GM18517 (cell line): ENCODE measurements around the gene PTAR1.
"Not testable (repeated sequence)": the region's sequence is repeated elsewhere in the genome, so short reads cannot be mapped to it uniquely, and the experiment has no call there.

Source experiments
- ATAC-seq: cut with Tn5 transposase; IDR thresholded peaks from one replicate; pipeline ENCODE4 v1.9.1; 2021; ENCODE audit warnings: mild to moderate bottlenecking, moderate library complexity; ENCODE audit not compliant: unreplicated experiment

Gene PTAR1, protein sequence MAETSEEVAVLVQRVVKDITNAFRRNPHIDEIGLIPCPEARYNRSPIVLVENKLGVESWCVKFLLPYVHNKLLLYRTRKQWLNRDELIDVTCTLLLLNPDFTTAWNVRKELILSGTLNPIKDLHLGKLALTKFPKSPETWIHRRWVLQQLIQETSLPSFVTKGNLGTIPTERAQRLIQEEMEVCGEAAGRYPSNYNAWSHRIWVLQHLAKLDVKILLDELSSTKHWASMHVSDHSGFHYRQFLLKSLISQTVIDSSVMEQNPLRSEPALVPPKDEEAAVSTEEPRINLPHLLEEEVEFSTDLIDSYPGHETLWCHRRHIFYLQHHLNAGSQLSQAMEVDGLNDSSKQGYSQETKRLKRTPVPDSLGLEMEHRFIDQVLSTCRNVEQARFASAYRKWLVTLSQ

DNA sequence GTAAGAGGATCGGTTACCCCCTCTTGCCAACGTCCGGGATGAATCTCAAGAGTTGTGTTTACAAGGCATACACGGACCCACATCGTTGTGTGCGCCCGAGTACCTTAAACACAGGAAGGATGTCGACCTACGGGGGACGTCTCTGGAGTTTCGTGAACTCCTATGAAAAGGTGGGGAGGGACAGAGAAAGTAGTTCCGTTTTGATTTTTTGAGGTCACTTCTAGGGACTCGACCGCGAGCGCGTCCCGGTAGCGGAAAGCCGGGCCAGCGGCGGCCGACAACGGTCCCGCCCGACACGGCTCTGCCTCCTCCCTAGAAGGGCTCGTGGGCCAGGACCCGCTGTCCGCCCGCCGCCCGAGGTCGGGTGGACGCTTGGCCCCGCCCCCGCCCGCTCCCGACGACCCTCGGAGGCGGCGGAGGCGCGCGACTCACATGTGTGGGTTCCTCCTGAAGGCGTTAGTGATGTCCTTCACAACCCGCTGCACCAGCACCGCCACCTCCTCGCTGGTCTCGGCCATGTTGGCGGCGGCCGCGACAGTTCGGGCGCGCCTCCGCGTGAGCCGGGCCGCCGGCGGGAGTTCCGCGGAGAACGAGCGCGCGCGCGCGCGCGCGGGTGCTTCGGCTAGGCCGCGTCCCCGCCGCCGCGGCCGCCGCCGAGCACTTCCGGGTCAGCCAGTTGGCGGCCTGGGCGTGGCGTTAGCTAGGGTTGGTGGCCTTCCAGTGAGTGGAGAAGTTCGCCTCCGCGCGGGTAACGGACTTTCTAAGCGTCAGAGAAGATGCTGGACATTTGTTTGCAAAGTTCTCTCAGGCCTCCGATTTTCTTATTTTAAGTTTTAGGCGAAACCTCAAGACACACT is at the start of gene PTAR1:
Gene PTAR1, minus strand, starts transcription at position 591 of the 857 bp plus-strand sequence. Its CDS starts 73 bp downstream, at position 518.
- peak; percentile 80 for ATAC-seq

DNA sequence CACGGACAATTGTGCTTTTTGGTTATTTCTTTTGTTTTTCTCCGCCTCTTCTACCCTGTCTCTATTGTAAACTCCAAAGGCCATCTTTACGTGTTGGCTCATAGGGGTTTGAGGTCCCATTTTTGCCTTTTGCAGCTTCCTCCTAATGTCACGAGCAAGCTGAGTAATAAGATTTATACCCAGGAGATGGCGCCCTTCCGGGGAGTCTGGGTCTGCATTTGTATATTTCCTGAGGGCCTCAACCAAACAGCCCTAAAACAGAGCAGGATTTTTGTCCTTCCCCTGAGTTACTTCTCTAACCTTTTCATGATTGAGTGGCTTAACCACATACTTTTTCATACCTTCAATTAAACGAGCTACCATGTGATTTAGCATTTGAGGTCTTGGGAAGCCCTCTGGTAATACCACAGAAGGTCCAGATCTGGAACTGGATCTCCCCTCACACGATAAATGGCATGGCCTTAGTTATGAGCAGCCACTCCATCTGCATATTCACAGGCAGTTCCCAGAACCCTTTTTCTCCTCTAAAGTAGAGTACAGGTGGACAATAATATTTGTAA is 49.6 kb upstream of the PTAR1 start:
- ATAC-seq, result no peak

DNA sequence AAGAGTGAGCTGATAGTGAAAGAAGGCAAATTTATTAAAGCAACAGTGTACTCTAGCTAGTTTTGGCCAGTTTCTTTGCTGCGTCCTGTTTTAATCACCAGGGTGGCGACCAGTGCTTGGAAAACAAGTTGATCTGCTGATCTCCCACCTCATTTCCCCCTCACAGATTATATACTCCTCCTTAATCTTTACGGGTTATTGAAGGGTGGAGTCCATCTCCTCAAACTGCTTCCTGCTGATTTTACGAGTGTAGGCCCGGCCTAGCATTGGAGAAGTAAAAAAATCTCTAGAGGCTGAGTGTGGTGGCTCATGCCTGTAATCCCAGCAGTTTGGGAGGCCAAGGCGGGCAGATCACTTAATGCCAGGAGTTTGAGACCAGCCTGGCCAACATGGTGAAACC is 46.8 kb upstream of the PTAR1 start:
- no peak for ATAC-seq

DNA sequence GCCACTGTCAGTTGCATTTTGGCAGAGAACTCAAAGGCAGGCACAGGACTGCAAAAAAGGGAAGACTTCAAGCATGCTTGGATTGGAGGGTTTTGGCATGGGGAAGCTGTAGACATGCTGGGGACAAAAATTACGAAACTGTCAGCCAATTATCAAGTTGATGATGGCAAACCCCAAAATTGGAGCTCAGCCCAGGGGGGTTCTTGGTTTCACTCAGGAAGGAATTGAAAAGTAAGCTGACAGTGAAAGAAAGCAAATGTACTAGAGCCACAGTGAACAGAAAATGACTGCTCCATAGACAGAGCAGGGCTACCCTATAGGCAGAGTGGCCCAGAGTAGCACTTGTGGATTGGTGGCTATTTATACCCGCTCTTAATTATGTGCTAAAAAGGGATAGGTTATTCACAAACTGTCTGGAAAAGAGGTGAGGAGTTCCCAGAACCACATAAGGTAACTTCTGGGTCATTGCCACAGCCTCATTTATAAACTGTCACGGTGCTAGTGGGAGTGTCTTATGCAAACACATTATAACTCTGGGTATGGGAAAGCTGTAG is 46.2 kb upstream of the PTAR1 start:
- no peak for ATAC-seq

DNA sequence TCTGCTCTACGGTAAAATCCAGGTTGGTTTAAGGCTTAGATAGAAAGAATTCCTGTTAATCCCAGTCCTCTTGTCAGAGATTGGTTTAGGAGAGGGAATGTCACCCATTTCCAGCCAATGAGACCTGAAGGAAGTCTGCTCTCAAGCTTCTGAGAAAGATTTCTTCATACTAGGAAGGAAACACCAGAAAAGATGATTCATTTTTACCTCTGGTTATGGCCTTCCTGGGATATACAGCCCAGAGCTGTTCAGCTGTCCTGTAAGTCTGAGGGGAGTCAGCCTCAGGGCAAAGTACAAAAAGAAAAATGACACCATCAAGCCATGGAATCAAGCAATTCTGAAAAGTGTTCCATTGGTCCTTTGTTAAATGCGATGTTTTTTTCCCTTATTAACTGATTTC is 42.2 kb upstream of the PTAR1 start:
- no peak for ATAC-seq

DNA sequence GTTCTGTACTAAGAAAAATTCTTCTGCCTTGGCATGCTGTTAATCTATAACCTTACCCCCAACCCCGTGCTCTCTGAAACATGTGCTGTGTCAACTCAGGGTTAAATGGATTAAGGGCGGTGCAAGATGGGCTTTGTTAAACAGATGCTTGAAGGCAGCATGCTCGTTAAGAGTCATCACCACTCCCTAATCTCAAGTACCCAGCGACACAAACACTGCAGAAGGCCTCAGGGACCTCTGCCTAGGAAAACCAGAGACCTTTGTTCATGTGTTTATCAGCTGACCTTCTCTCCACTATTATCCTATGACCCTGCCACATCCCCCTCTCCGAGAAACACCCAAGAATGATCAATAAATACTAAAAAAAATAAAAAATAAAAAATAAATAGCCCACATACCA is 40.2 kb upstream of the PTAR1 start:
- ATAC-seq, result not testable (repeated sequence)

DNA sequence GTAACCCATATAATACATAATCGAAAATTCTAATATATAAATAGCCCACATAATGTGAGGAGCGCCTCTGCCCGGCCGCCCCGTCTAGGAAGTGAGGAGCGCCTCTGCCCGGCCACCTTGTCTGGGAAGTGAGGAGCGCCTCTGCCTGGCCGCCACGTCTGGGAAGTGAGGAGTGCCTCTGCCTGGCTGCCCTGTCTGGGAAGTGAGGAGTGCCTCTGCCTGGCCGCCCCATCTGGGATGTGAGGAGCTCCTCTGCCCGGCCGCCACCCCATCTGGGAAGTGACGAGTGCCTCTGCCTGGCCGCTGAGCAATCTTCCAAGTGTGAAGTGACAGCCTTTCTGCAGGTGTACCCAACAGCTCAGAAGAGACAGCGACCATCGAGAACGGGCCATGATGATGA is 39.7 kb upstream of the PTAR1 start:
- not testable (repeated sequence) for ATAC-seq

DNA sequence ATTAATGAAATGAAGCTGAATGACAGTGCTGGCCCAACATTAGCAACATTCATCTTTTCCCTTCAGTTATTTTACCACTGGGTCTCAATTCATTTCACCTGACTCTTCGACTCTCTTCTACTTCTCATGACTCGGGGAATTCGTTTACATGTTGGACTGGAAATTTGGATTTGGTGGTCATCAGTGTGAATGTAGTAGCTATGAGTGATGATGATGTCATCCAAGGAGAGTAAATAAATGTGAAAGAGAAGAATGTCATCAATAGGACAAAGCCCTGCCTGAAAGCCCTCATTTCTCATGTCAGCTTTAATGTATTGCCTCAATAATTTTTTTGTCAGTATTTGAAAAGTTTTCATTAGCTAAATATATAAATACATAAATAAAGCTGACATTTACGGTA is 38.9 kb upstream of the PTAR1 start:
- ATAC-seq, result no peak

DNA sequence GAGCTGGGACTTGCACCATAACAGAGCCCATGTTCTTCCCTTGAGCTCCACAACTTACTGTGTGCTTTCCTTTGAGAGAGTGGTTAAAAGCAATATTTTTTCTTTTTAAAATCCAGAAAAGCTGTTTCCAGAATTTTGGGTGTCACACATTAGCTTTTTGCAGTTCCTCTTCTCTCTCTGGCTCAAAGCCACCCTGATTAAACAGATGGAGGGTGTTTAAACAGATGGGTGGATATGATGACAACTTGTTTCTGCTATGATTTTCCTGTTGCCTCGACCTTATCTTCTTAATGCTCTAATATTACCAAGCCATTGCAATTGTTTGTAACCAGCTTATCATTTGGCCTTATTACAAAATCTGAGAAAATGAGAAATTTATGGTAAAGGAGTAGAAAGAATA is 37.9 kb upstream of the PTAR1 start:
- ATAC-seq, result no peak

DNA sequence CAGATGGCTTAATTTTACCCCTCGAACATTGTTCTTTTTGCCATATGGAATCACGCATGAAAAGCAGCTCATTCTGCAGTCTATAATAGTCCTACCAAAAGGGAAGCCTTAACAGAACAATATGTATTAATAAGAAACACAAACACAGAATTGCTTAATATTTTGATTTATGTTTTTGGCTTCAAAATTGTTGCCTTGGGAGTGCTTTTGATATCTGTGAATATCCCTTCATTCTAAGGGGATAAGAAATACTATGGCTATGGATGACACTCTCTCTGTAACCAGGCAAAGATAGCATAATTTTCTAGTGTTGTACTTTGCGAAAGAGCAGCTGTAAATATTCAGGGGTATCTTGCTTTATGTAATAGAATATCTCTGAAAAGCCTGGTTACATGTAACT is 34.5 kb upstream of the PTAR1 start:
- ATAC-seq, result no peak

DNA sequence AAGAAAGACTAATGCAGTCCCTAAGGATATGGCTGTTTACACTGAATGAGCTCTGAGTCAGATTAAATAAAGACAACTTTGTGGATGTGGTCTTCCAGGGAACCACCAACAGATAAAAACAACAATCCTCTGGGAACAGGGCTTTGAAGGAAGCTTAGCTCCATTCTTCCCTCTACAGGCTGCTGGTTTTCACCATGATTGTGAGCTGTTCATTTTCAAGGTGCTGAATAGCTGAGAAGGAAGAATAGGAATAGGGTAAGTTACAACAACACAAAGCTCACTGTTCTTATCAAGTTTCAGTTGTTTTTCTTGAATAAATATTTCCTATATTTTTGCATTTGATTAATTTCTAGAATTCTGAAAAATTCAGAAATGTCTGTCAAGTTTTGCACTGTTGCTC is 25.9 kb upstream of the PTAR1 start:
- ATAC-seq, result no peak

DNA sequence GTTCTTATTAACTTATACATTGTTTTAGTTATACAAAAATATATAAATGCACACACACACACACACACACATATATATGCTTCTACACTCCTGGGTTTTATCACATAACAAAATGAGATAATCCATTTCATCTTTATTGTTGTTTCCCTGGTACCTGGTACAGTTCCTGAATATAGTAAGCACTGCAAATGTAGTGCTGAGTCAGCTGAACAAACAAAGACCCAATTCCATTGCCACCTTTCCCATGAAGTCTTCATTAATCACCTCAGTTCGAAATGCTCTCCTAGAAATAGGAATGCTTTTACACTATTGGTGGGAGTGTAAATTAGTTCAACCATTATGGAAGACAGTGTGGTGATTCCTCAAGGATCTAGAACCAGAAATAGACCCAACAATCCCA is 13.4 kb upstream of the PTAR1 start:
- ATAC-seq, result no peak

DNA sequence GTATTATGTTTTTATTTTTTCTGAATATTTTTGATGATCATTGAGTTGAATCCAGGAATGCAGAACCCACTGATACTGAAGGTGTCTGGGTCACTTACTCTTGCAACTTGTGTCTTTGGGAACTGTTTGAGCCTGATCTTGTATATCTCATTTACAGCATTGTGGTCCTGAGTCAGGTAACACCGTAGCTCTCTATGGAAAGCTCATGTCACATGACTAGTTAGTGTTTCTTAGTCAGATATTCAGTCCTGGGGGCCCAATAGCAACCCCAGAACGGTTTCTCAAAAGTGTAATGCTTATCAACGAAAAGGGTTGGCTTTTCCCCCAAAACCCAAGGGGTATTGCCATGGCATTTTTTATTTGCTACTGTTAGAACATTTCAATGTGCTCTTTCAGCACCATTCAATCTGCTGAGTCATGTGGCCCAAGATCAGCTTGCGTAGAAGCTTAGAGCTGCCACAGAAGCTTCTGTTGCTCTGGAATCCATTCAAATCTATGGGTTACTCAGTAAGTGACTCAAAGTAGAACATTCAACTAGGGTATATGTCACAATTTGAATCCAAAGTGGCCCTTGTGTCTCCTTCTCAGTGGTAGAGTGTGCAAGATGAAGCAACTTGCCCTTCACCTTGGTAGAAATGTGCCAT is 12.1 kb upstream of the PTAR1 start:
- no peak for ATAC-seq

DNA sequence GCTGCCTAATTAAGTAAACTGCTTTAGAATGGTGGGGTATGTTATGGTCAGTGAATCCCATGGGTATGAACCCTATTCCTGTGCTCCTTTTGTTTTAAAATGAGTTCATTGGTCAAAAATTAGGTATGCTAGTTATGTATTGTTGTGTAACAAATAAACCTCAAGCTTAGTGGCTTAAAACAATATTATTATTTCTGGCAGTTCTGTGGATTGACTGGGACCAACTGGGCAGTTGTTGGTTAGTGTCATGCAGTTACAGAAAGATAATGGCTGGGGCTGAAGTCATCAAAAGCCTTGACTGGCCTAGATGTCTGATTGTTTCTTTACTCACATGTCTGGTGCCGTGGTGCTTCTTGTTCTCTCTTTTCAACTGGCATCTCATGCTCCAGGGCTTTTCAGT is 8.9 kb upstream of the PTAR1 start:
- no peak for ATAC-seq

DNA sequence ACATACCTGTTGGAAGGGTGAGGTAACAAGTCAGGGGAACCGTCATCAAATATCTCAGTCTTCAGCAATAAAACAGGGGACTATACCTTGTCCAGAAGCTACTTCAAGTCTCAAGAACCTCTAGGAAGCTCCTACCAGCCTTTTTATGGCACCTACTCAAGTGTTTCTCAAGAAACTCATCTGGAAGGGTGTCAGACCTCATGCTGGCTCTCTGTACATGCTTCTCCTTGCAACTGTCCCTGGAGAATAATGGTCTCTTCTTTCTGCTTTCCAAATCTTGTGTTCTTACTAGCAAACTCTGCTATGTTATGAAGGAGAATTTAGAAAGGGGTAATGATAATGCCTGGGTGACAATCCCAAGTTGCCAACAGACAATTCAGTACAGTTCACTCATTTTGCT is 8.3 kb upstream of the PTAR1 start:
- no peak for ATAC-seq

DNA sequence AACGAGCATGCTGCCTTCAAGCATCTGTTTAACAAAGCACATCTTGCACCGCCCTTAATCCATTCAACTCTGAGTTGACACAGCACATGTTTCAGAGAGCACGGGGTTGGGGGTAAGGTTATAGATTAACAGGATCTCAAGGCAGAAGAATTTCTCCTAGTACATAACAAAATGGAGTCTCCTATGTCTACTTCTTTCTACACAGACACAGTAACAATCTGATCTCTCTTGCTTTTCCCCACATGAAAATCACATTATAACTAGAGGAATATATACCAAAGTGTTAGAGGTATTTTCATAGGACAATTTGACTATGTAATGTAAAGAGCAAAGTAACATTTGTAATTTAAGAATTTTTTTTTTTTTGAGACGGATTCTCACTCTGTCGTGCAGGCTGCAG is 4.1 kb upstream of the PTAR1 start:
- ATAC-seq, result not testable (repeated sequence)

DNA sequence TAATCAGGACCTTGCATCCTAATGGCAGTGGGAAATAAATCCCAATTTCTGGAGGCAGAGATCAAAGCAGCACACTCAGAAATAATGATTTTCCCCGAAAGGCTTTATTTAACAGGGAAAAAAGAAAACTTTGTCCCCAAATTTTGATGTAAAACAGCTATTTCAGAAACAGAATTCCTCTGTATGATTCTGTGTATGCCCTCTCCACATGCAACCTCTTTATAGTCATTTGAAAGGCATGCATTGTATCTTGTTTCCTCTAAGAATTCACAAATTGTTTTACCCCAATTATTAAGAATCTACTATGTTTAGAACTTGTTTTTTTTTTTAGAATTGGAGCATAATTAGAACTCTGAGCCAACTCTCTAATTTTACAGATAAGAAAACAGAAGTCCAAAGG is 2.7 kb upstream of the PTAR1 start:
- no peak for ATAC-seq

DNA sequence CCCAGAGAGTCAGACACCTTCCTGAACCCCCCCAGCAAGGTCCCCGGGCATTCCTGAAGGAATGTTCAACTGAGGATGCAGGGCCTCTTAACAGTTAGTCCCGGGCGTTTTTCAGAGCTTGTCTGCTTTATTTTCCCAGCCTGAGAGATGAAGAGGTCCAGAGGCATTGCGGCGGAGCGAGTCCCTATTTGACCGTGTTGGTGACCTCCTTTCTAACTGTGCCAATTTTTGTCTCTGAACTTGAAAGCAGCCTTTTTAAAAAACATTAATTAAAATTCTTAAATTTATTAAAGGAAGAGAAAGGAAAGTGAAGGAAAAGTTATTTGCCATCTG is 433 bp upstream of the PTAR1 start:
- ATAC-seq, result no peak

DNA sequence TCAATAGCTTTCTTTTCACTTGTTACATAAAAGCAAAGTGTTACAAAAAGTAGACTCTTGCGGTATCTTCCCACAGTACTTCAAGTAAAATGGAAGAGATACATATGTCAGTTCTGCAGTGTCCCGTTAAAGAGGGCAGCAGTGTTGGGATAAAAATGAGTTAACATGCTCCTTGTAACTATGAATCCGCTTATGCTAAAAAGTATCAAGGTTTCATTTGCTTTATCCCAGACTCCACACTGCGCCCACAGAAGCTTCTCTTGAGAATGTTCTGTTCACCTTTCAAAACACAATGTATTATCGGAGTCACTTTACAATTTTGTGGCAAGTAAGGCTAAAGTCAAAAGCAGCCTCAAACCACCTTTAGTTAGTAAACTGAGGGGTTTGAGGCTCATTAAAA is 790 bp downstream of the PTAR1 start:
- ATAC-seq, result peak; percentile 14

DNA sequence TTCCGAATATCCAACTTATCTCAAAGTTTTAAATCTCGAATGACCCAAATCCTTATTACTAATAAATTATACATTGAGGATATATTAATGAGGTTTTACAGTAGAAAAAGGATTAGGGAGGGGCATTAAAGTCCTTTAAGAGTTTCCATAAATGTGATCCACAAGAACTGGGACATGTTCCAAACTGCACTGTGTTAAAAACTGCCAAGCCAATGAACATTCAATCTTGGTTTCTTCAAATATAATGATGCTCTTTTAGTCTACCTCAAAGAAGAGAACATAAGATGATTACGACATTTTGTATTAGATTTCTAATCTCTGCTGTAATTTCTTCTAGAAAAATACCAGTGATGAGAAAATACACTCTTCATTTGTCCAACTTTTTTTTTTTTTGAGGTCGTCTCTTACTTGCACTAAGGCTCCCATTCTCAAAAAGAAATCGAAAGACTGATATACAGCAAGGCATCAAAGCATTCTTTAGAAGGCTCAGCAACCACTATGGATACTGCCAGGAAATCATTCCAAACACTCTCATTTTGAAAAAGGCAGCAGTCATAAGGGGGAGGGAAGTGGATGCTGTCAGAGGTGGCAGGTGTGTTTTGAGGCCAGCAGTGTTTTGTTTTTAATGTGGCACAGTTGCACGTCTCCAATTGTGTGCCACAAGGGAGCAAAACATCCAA is 1.7 kb downstream of the PTAR1 start:
- no peak for ATAC-seq

DNA sequence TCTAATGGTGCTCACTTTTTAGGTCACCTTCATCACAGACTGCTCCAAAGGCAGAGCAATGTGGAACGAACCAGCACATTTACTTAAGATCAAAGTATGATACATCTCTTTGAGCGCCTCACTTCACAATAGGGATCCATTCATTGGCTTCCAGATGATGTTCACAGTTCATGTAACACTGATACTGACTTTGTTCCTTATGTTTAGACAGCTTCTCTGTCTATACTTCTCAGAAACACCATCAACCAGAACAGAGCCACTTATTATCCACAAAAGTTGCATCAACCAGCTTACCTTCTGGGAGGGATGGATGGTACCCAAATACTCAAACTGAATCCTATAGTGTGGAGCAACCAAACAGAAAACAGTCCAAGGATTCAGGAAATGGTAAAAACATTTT is 4.6 kb downstream of the PTAR1 start:
- ATAC-seq, result no peak
